ENCODE results near the gene IRF8. TPM values are rescaled to one million over a fixed set of nuclear protein-coding genes. Genes with fewer than 3 reads are reported as not detected.

IRF8 gene
- total and polyA plus RNA-seq, 7 donors, result 3.5 to 74.0 (median 10.8) TPM

GRCh38 chr16:85917959-85918358, 19.0 kb downstream of the IRF8 start:
- intact Hi-C loops (cut with DNase I), result no loop called here
- Histone ChIP-seq H3K27ac (no peak overlapping the region), H3K4me1 (peaks cover 0 to under 1% (median under 1%) of the 10 kb centered on the region in 4 donors), H3K4me3 (no peak overlapping the region), H3K36me3 (no peaks in the 10 kb centered on the region), H3K27me3 (peaks cover 0 to 4% (median 0%) of the 10 kb centered on the region in 3 donors), H3K9me3 (no peaks in the 10 kb centered on the region)
- no peak for DNase-seq
- no peak for TF ChIP-seq POLR2AphosphoS5 (IDR thresholded peaks at IDR 0.05)
- no peak for TF ChIP-seq EP300 (IDR thresholded peaks at IDR 0.05)
- TF ChIP-seq CTCF (IDR thresholded peaks at IDR 0.05), result no peak
- WGBS, 2 donors, result 73 to 93% methylated on average over 6 of the region's 6 CpGs

GRCh38 chr16:85918436-85918835, 19.5 kb downstream of the IRF8 start:
- WGBS, 2 donors, result 97% methylated on average over 30 of the region's 30 CpGs
- H3K36me3 ChIP-seq, result no peaks in the 10 kb centered on the region
- TF ChIP-seq EP300 (IDR thresholded peaks at IDR 0.05) (no peak), POLR2AphosphoS5 (IDR thresholded peaks at IDR 0.05) (no peak), POLR2A (IDR thresholded peaks at IDR 0.05) (no peak), CTCF (IDR thresholded peaks at IDR 0.05) (no peak)

GRCh38 chr16:85919271-85920267, 20.6 kb downstream of the IRF8 start:
- H3K27me3 ChIP-seq, result peaks cover 0 to 9% (median 0%) of the 10 kb centered on the region in 3 donors
- 93% methylated on average over 29 of the region's 29 CpGs for WGBS, 2 donors
- intact Hi-C loops (cut with DNase I), result no loop called here
- H3K9me3 ChIP-seq, result no peaks in the 10 kb centered on the region
- no peaks in the 10 kb centered on the region for H3K36me3 ChIP-seq
- H3K4me1 ChIP-seq, result no peaks in the 10 kb centered on the region
- DNase-seq, result no peak
- H3K27ac ChIP-seq, result no peak overlapping the region
- no peak for TF ChIP-seq CTCF (IDR thresholded peaks at IDR 0.05)
- TF ChIP-seq POLR2A (IDR thresholded peaks at IDR 0.05), result no peak
- no peak for TF ChIP-seq POLR2AphosphoS5 (IDR thresholded peaks at IDR 0.05)
- TF ChIP-seq EP300 (IDR thresholded peaks at IDR 0.05), result no peak
- H3K4me3 ChIP-seq, result no peak overlapping the region

More at GRCh38 chr16:85918436-85918835, 19.5 kb downstream of the IRF8 start:
- DNase-seq, result no peak
- H3K4me1 ChIP-seq, result no peaks in the 10 kb centered on the region
- H3K27ac ChIP-seq, result no peak overlapping the region
- intact Hi-C loops (cut with DNase I), result no loop called here
- H3K9me3 ChIP-seq, result no peaks in the 10 kb centered on the region
- no peak overlapping the region for H3K4me3 ChIP-seq
- H3K27me3 ChIP-seq, result peaks cover 0 to 4% (median 0%) of the 10 kb centered on the region in 3 donors

GRCh38 chr16:85921026-85921425, 22.1 kb downstream of the IRF8 start:
- Histone ChIP-seq H3K27me3 (peaks cover 0 to 9% (median 0%) of the 10 kb centered on the region in 3 donors), H3K27ac (no peak overlapping the region), H3K9me3 (no peaks in the 10 kb centered on the region), H3K4me1 (no peaks in the 10 kb centered on the region), H3K4me3 (no peak overlapping the region), H3K36me3 (no peaks in the 10 kb centered on the region)
- 96% methylated on average over 14 of the region's 14 CpGs for WGBS, 2 donors
- no peak for DNase-seq
- intact Hi-C loops (cut with DNase I), result no loop called here
- TF ChIP-seq POLR2A (IDR thresholded peaks at IDR 0.05), result no peak
- no peak for TF ChIP-seq CTCF (IDR thresholded peaks at IDR 0.05)
- no peak for TF ChIP-seq POLR2AphosphoS5 (IDR thresholded peaks at IDR 0.05)
- TF ChIP-seq EP300 (IDR thresholded peaks at IDR 0.05), result no peak

Measured in sigmoid colon (tissue), 7 donors.